Measurements from ENCODE around the gene METTL5. TPM values are rescaled to one million over a fixed set of nuclear protein-coding genes. Genes with fewer than 3 reads are reported as not detected.
"Not testable (repeated sequence)": the region's sequence is repeated elsewhere in the genome, so short reads cannot be mapped to it uniquely, and the experiment has no call there.

Gene METTL5
- 141 and 192 TPM in 2 replicates for total RNA-seq (2014; rRNA removed; shearing (Covaris generic))

DNA sequence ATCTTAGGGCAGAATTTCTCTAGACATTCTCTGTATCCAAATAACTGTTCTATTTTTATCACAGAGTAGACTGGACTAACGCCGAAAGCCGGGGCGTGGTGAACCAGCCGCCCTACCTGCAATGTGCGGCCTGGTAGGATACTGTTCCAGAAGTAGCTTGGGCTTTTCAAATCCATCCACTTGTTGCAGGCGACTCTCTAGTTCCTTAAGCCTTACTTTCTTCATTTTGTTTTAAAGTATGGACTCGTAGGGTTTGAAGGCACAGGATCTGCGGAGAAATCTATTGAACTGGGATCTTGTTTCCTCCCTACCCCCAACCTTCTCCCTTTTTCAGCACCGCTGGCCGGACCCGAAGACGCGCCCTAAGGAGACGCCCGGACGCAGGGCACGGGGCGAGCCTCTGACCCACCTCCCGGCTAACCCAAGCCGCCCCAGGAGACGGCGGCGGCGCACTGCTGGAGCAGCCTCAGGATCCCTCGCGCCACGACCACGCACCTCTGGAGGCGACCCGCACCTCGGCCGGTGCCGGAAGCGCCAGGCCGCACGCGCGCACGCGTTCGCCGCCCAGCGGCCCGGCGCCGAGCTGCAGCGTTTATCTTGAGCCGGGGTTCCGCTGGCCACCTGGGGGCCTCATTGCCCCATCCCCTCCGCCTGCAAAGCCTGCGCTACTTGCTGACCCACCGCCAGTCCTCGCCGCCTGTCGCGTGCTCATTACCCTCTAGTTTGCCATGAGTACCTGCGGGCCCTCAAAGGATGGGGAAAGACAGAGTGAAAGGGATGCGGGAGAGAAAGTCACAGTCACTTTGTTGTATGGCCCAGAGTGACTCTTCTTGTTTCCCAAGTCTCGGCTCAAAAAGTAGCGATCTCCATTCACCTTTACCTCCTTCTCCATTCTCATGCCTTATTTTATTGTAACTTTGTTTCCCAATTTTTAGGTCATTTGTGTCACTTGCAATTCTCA, at the start of gene METTL5:
TSS of gene METTL5 (minus strand) at position 533 of the 961 bp plus-strand sequence. CDS start at position 225, 308 bp downstream.
- peak; percentile 71 for DNase-seq (ENCODE audit: low spot score)

DNA sequence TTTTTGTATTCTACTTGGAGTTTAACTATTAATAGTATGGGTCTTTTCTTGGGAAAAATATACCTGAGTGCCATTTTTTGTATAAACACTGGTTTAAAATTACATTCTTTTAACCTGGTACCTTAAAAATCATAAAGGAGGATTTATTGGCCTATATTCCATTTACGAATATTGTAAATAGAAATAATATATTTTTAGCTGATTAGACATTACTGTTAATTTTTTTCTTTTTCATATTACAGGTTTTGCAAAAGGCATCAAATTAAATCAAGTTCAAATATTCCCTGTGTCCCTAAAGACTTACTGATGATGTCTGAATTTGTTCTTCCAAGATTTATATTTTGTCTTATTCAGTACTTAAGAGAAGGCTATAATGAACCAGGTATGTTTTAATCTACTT, 47.3 kb upstream of the METTL5 start:
- no peak for DNase-seq (ENCODE audit: low spot score)

DNA sequence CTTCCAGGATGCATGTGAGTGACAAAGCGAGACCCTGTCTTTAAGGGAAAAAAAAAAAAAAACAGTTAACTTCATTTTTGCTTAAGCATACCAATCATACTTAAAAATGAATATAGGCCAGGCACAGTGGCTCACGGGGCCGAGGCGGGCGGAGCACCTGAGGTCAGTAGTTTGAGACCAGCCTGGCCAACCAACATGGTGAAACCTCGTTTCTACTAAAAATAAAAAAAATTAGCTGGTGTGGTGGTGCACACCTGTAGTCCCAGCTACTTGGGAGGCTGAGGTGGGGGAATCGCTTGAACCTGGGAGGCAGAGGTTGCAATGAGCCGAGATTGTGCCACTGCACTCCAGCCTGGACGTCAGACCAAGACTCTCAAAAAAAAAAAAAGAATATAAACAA, 46.7 kb upstream of the METTL5 start:
- DNase-seq (ENCODE audit: low spot score) = not testable (repeated sequence)

DNA sequence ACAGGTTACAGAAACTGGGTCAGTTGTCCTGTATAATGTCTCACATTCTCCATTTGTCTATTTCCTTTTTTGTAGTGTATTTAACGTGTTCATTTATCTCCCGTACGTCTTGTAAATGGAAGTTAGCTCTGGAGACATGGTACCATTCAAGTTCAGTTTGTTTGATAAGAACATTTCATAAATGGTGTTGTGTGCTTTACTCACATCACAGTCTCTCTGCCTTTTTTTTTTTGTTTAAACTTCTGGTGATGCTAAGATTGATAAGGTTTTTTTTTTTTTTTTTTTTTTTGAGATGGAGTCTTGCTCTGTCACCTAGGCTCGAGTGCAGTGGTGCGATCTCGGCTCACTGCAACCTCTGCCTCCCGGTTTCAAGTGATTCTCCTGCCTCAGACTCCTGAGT, 44.2 kb upstream of the METTL5 start:
- DNase-seq (ENCODE audit: low spot score) = no peak

DNA sequence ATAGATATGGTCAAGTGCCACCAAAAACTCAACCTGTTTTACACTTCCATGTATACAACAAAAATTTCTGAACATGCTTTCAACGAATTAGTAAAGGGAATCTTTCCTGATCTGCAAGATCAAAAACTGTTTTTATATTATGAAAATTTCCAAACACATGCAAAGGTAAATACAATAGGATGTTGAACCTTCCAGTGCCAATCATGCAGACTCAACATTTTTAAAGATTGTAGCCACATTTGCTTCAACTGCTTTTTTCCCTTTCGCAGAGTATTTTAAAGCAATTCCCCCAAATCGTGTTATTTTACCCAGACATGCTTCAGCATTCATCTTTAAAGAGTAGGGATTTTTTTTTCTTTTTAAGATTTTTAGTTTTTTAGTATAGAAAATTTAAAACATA, 42.9 kb upstream of the METTL5 start:
- no peak for DNase-seq (ENCODE audit: low spot score)

DNA sequence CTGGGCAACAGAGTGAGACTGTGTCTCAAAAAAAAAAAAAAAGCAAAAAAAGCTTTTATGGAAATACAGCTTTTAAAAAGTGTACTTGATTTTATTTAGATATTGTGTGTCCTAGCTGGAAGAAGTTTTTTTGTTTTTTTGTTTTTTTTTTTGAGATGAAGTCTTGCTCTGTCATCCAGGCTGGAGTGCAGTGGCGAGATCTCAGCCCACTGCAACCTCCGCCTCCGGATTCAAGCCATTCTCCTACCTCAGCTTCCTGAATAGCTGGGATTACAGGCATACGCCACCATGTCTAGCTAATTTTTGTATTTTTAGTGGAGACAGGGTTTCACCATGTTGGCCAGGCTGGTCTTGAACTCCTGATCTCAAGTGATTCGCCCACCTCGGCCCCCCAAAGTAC, 41.5 kb upstream of the METTL5 start:
- DNase-seq (ENCODE audit: low spot score) = not testable (repeated sequence)

DNA sequence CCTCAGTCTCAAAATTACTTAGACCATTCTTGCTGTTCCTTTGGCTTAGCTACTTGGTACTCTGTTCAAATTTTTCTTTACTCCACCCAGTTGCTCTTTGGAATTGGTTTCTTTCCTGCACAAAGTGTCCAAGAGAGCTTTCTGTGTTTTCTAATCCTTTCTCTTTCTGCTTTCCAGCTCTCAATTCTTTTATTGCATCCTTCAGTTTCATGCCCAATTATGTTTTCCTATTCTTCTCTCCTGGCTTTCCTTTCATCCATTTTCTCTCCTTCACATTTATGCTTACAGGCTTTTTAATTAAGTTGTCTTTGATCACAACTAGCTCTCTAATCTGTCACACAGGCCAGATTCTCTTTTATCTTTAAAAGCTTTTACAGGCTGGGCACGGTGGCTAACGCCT, 40.8 kb upstream of the METTL5 start:
- no peak for DNase-seq (ENCODE audit: low spot score)

DNA sequence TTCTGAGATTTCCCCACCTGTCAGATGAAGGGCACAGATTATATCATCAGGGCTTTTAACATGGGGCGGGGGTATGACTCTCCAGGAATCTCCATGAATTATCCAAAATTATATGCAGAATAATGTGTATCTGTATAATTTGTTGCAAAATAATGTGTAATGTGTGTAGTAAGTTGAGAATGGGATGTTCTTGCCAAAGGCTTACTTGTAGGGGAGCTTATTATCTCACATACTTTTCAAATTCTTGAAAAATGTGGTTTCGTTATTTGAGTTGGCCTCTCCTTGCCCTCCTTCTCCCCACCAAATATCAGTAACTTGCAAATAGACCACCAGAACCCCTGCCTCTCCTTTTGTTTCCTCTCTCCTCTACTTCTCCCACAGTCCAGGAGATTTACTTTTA, 38.1 kb upstream of the METTL5 start:
- no peak for DNase-seq (ENCODE audit: low spot score)

DNA sequence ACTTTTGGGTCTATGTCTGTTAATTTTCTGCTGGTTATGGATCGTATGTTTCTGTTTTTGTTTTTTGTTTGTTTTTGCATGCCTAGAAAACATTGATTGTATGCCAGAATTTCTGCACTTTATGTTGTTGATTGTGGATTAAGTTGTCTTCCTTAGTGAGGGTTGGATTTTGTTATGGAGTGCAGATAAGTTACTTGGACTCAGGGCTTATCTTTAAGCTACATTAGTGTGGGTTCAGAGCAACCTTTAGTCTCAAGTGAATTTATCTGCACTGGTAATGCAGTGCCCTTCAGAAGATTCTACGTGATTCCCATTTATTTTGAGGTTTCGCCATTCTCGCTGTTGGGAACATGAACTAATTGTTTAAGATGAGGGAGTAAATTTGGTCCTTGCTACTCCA, 35.4 kb upstream of the METTL5 start:
- no peak for DNase-seq (ENCODE audit: low spot score)

DNA sequence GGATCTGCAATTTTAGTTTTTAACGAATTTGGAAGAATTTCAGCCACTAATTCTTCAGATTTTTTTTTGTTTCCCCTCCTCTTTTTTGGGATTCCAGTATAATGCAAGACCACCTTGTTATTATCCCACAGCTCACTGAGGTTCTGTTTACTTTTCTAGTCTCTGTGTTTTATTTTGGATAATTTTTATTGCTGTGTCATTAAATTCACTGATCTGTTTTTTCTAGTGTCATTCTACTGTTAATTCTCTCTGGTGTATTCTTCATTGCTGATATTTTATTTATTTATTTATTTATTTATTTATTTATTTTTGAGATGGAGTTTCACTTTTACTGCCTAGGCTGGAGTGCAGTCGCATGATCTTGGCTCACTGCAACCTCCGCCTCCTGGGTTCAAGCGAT, 34.7 kb upstream of the METTL5 start:
- no peak for DNase-seq (ENCODE audit: low spot score)

DNA sequence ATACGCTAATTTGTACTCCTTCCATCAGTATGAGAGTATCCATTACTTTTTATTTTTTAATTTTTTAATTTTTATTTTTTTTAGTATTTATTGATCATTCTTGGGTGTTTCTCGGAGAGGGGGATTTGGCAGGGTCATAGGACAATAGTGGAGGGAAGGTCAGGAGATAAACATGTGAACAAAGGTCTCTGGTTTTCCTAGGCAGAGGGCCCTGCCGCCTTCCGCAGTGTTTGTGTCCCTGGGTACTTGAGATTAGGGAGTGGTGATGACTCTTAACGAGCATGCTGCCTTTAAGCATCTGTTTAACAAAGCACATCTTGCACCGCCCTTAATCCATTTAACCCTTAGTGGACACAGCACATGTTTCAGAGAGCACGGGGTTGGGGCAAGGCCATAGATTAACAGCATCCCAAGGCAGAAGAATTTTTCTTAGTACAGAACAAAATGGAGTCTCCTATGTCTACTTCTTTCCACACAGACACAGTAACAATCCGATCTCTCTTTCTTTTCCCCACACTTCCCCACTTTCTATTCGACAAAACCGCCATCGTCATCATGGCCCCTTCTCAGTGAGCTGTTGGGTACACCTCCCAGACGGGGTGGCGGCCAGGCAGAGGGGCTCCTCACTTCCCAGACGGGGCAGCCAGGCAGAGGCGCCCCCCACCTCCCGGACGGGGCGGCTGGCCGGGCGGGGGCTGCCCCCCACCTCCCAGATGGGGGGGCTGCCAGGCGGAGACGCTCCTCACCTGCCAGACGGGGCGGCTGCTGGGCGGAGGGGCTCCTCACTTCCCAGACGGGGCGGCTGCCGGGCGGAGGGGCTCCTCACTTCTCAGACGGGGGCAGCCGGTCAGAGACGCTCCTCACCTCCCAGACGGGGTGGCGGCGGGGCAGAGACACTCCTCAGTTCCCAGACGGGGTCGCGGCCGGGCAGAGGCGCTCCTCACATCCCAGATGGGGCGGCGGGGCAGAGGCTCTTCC, 30.9 kb upstream of the METTL5 start:
- DNase-seq (ENCODE audit: low spot score) = not testable (repeated sequence)

DNA sequence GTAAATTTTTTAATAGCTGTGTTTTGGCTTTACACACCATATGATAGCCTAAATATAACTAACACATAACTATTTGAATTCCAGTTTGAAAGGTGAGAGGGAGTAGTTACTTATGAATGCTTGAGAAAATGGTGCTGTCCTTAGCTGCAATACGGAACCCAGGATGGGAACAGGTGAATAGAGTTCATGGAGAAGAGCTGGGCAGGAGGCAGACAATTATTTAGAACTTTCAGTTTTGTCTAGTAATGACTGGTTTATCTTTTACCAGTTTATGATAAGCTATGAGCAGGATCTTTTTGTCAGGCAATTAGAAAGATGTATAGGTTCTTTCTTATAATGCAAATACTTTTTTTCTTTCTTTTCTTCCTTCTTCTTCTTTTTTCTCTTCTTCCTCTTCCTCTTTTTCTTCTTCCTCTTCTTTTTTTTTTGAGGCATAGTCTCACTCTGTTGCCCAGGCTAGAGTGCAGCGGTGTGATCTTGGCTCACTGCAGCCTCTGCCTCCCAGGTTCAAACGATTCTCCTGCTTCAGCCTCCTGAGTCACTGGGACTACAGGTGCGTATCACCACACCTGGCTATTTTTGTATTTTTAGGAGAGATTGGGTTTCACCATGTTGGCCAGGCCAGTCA, 28.4 kb upstream of the METTL5 start:
- DNase-seq (ENCODE audit: low spot score) = no peak

DNA sequence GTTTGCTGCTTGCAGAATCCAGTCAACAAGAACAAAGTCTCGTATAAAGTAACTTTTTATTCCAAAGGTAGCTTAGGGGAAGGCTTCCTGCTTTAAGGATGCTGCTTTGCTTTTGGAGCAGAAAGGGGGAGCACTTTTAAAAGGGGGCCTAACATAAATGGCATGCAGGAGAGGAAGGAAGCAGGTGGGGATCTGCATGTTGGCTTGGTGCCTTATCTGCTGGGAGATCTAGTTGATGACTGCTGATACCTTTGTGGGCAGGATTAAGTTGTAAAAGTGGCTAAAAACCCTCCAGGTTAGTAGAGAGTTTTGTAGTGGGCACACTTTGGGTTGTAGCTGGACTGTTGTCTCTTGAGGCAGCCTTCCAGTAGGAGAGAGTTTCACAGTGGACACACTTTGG, 25.0 kb upstream of the METTL5 start:
- DNase-seq (ENCODE audit: low spot score) = no peak

DNA sequence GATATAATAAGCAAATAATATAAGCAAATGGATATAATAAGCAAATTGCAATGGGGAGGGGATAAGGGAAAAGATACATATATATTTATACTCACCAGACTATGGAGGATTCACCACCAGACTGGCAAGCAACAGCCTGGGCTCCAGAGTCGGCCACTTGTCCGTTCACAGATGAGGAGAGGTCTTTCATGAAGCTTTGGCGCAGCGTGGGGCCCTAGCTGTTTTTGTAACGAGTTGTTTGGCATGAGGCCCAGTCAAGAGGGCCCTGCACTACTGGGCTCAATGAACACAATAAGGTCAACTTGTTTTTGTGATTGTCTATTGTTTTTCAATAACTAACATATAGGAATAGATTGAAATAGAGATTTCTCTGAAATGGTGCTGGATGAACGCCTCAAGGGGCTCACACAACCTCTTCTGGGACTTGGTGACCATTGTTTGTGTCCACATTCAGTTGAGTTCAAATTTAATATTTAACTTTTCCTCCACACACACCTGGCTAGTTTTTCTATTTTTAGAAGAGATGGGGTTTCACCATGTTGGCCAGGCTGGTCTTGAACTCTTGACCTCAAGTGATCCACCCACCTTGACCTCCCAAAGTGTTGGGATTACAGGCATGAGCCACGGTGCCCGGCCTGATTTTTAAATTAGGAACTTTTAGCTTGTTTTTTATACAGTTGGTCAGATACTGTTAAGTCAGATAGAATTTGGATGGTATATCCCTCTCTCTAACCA, 24.4 kb upstream of the METTL5 start:
- not testable (repeated sequence) for DNase-seq (ENCODE audit: low spot score)

DNA sequence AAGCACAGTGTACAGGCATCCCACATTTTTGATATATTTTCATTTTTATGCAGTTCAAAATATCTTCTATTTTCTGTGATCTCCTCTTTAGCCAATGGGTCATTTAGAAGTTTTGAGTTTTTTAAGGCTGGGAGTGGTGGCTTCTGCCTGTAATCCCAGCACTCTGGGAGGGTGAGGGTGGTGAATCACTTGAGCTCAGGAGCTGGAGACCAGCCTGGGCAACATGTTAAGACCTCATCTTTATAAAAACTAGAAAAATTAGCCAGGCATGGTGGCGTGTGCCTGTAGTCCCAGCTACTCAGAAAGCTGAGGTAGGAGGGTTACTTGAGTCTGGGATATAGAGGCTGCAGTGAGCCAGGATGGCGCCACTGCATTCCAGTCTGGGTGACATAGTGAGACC, 20.3 kb upstream of the METTL5 start:
- DNase-seq (ENCODE audit: low spot score) = no peak

DNA sequence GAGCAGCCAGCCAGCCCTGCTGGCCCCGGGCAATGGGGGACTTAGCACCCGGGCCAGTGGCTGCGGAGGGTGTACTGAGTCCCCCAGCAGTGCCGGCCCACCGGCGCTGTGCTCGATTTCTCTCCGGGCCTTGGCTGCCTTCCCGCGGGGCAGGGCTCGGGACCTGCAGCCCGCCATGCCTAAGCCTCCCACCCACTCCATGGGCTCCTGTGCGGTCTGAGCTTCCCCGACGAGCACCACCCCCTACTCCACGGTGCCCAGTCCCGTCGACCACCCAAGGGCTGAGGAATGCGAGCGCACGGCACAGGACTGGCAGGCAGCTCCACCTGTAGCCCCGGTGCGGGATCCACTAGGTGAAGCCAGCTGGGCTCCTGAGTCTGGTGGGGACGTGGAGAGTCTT, 16.9 kb upstream of the METTL5 start:
- DNase-seq (ENCODE audit: low spot score) = not testable (repeated sequence)

DNA sequence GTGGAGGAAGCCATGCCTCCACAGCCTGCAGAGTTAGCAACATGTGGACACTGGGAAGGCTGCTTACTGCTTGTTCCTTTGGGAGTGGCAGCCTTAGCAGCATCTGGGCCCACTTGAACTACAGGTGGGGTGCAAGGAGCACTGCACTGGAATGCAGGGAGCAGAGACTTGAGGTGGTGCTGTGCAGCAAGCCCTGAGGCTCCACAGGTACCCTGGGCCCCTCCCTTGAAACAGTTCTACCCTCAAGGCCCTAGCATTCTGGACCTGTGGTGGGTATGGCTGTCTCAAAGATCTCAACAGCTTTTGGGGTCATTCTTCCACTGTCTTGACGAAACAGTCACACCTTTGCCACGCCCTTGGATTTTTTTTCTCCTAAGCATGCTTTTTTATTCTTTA, 16.0 kb upstream of the METTL5 start:
- DNase-seq (ENCODE audit: low spot score) = no peak

DNA sequence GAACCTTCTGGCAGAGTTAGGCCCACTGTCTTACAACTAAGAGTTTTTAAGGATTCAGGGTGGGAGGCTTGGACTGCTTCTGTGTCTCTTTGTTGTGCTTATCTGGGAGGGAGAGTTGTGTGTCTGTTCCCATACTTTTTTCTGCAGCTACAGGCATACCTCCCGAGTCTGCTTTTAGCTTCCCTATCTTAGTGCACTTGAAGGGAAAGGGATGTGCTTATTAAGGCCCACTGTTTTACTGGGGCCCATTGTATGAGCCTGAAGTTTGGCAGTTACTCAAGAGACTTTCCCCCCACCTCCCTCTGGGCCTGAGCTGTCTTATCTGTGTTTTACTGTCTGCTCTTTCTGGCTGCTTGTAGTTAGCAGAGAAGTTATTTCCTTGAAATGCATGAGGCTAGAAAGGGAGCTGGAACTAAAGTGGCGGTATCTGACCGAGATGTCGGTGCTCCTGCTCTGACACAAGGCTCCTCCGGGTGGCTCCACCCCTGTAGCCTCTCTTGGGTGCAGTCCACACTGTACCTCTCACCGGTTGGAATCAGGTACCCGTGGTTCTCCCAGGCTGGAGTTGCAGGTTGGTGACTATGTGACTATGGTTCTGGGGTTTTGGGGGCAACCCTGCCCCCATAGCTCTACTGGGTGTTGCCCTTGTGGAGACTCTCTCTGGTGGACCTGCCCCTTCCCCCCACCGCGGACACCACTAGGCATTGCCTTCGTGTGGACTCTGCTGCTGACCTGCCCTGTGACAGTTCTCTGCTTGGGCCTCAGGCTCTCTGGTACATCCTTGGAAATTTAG, 15.4 kb upstream of the METTL5 start:
- no peak for DNase-seq (ENCODE audit: low spot score)

DNA sequence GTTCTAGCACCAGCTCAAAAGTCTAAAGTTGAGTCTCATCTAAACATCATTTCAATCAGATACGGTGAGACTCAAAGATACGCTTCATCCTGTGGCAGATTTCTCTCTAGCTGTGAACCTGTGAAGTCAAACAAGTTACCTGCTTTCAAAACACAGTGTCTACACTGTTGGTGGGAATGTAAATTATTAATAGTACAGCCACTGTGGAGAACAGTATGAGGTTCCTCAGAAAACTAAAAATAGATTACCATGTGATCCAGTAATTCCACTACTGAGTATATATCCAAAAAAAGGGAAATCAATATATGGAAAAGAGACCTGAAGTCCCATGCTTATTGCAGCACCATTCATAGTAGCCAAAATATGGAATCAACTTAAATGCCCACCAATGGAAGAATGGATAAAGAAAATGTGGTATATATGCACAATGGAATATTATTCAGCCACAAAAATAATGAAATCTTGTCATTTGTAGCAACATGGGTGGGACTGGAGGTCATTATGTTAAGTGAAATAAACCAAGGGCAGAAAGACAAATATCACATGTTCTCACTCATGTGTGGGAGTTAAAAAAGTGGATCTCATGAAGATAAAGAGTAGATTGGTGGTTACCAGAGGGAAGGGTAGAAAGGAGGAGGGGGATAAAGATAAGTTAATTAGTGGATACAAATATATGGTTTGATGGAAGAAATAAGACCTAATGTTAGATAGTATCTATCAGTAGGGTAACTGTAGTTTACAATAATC, 14.2 kb upstream of the METTL5 start:
- no peak for DNase-seq (ENCODE audit: low spot score)

DNA sequence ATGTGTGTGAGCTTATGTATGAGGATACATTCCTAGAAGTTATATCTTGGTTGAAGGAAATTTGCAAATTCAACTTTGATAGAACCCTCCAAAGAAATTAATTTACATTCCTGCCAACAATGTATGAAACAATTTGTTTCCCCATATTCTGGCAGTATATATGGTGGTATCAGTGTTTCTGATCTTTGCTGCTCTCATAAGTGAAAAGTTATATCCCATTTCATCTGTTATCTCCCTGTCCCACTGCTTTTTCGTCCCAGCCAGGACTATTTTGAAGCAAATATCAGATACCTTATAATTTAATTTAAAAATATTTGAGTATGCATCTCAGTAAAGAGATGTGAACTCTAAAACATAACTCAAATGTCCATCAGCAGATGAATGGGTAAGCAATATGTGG, 9.7 kb upstream of the METTL5 start:
- DNase-seq (ENCODE audit: low spot score) = no peak

Data from A172 (cell line).